ENCODE measurements around the gene UNC13B. TPM values are rescaled to one million over a fixed set of nuclear protein-coding genes. Genes with fewer than 3 reads are reported as not detected.

The UNC13B gene
- total and polyA plus RNA-seq, 9 of the 15 experiments (the other 6 are each of a cell fraction or from before 2014, with no cell fraction given): 2.4 to 11.5 (median 8.6) TPM

DNA sequence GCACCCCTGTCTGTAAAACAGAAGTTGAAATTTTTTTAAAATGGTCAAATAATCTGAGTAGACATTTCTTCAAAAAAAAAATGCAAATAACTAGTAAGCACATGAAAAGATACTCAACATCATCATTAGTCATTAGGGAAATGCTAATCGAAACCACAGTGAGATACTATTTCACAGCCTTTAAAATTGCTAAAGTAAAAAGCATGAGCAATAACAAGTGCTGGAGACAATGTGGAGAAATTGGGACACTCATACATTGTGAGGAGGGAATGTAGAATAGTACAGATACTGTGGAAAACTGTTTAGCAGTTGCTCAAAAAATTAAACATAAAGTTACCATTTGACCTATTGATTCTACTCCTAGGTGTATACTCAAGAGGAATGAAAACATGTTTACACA, 269.7 kb downstream of the UNC13B start:
- Histone ChIP-seq H3K36me3 (ENCODE audit: control insufficient read depth, insufficient read depth, low read length) (no peaks in the 10 kb centered on the region), H3K4me1 (replicated peaks in 1 of 2; ENCODE audit: control insufficient read depth in 2 of 2, insufficient read depth in 2 of 2, low read length in 2 of 2) (no peaks in the 10 kb centered on the region), H3K9me1 (ENCODE audit: control insufficient read depth, insufficient read depth, low read length) (no peaks in the 10 kb centered on the region), H3K4me3 (no peak overlapping the region), H3K9me3 (replicated peaks; ENCODE audit: control insufficient read depth, insufficient read depth, low read depth, low read length) (no peaks in the 10 kb centered on the region), H2AFZ (ENCODE audit: low read depth, low read length) (no peak overlapping the region), H3K4me2 (ENCODE audit: insufficient read depth, low read length) (no peak overlapping the region), H3K27ac (ENCODE audit: extremely low read depth, low read depth, low read length) (no peak overlapping the region), H3K27me3 (ENCODE audit: control insufficient read depth in 2 of 2, insufficient read depth in 2 of 2, low read length in 2 of 2) (no peaks in the 10 kb centered on the region; a peak in 2 of 5 replicates), H3K9ac (ENCODE audit: insufficient read depth in 1 of 2, low read depth in 2 of 2, low read length in 2 of 2) (no peak overlapping the region), H4K20me1 (replicated peaks; ENCODE audit: control insufficient read depth, insufficient read depth, low read length) (no peaks in the 10 kb centered on the region; the same call in 1 of the 2 replicates), H3K79me2 (ENCODE audit: control insufficient read depth, insufficient read depth, low read length) (no peaks in the 10 kb centered on the region)
- ATAC-seq: no peak
- FAIRE-seq: no peak
- in situ Hi-C loops (cut with MboI) (no loop called here), intact Hi-C loops (cut with micrococcal nuclease) (no loop called here)
- DNase-seq (ENCODE audit: extremely low read depth in 1 of 4, low spot score in 3 of 4): no peak
- BruUV-seq (replicated peaks): no TSS peak
- ChIA-PET CTCF (ENCODE audit: low intra/inter-chr PET ratio) (no interaction called here), POLR2A (no interaction called here)
- 0% methylated on average over 1 of the region's 1 CpG for WGBS (ENCODE audit: insufficient coverage, low coverage, missing lambda C conversion rate)
- TF ChIP-seq ELF4 (CRISPR knock-in tag; IDR thresholded peaks at IDR 0.05) (no peak), SMC3 (conservative IDR thresholded peaks at IDR 0.05; ENCODE audit: insufficient read depth, low read depth, low read length) (no peak), PHF20 (IDR thresholded peaks at IDR 0.05; ENCODE audit: partially characterized antibody) (no peak), C11orf30 (IDR thresholded peaks at IDR 0.05; ENCODE audit: low read depth) (no peak), KDM1A (IDR thresholded peaks at IDR 0.05) (no peak), JUND (IDR thresholded peaks at IDR 0.05; ENCODE audit: borderline replicate concordance, low read depth, low read length) (no peak), JUND (tag; IDR thresholded peaks at IDR 0.05; ENCODE audit: borderline replicate concordance, low read depth, low read length) (no peak)
- TF ChIP-seq, protein P1, sequence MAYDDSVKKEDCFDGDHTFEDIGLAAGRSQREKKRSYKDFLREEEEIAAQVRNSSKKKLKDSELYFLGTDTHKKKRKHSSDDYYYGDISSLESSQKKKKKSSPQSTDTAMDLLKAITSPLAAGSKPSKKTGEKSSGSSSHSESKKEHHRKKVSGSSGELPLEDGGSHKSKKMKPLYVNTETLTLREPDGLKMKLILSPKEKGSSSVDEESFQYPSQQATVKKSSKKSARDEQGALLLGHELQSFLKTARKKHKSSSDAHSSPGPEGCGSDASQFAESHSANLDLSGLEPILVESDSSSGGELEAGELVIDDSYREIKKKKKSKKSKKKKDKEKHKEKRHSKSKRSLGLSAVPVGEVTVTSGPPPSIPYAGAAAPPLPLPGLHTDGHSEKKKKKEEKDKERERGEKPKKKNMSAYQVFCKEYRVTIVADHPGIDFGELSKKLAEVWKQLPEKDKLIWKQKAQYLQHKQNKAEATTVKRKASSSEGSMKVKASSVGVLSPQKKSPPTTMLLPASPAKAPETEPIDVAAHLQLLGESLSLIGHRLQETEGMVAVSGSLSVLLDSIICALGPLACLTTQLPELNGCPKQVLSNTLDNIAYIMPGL (CRISPR knock-in tag; IDR thresholded peaks at IDR 0.05): no peak
- TF ChIP-seq, protein P2, sequence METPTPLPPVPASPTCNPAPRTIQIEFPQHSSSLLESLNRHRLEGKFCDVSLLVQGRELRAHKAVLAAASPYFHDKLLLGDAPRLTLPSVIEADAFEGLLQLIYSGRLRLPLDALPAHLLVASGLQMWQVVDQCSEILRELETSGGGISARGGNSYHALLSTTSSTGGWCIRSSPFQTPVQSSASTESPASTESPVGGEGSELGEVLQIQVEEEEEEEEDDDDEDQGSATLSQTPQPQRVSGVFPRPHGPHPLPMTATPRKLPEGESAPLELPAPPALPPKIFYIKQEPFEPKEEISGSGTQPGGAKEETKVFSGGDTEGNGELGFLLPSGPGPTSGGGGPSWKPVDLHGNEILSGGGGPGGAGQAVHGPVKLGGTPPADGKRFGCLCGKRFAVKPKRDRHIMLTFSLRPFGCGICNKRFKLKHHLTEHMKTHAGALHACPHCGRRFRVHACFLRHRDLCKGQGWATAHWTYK (CRISPR knock-in tag; IDR thresholded peaks at IDR 0.05): no peak
- TF ChIP-seq, protein P3, sequence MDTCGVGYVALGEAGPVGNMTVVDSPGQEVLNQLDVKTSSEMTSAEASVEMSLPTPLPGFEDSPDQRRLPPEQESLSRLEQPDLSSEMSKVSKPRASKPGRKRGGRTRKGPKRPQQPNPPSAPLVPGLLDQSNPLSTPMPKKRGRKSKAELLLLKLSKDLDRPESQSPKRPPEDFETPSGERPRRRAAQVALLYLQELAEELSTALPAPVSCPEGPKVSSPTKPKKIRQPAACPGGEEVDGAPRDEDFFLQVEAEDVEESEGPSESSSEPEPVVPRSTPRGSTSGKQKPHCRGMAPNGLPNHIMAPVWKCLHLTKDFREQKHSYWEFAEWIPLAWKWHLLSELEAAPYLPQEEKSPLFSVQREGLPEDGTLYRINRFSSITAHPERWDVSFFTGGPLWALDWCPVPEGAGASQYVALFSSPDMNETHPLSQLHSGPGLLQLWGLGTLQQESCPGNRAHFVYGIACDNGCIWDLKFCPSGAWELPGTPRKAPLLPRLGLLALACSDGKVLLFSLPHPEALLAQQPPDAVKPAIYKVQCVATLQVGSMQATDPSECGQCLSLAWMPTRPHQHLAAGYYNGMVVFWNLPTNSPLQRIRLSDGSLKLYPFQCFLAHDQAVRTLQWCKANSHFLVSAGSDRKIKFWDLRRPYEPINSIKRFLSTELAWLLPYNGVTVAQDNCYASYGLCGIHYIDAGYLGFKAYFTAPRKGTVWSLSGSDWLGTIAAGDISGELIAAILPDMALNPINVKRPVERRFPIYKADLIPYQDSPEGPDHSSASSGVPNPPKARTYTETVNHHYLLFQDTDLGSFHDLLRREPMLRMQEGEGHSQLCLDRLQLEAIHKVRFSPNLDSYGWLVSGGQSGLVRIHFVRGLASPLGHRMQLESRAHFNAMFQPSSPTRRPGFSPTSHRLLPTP (IDR thresholded peaks at IDR 0.05; ENCODE audit: borderline replicate concordance, extremely low read depth, insufficient read length): no peak
- TF ChIP-seq, protein P4, sequence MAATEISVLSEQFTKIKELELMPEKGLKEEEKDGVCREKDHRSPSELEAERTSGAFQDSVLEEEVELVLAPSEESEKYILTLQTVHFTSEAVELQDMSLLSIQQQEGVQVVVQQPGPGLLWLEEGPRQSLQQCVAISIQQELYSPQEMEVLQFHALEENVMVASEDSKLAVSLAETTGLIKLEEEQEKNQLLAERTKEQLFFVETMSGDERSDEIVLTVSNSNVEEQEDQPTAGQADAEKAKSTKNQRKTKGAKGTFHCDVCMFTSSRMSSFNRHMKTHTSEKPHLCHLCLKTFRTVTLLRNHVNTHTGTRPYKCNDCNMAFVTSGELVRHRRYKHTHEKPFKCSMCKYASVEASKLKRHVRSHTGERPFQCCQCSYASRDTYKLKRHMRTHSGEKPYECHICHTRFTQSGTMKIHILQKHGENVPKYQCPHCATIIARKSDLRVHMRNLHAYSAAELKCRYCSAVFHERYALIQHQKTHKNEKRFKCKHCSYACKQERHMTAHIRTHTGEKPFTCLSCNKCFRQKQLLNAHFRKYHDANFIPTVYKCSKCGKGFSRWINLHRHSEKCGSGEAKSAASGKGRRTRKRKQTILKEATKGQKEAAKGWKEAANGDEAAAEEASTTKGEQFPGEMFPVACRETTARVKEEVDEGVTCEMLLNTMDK (IDR thresholded peaks at IDR 0.05; ENCODE audit: borderline replicate concordance, insufficient read depth, low read depth, low read length, poor library complexity, severe bottlenecking): no peak
- TF ChIP-seq, protein P5, sequence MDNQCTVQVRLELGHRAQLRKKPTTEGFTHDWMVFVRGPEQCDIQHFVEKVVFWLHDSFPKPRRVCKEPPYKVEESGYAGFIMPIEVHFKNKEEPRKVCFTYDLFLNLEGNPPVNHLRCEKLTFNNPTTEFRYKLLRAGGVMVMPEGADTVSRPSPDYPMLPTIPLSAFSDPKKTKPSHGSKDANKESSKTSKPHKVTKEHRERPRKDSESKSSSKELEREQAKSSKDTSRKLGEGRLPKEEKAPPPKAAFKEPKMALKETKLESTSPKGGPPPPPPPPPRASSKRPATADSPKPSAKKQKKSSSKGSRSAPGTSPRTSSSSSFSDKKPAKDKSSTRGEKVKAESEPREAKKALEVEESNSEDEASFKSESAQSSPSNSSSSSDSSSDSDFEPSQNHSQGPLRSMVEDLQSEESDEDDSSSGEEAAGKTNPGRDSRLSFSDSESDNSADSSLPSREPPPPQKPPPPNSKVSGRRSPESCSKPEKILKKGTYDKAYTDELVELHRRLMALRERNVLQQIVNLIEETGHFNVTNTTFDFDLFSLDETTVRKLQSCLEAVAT (IDR thresholded peaks at IDR 0.05): no peak
